Coronary artery (tissue), 2 donors: ENCODE measurements around the gene CACNA1G.

Experiments used
- DNase-seq: peaks from one replicate; pipeline ENCODE4 v3.0.0-alpha.2; 2017; ENCODE audit warnings: low spot score
- H3K27ac ChIP-seq, 2 donors: fragments of 200-600 bp; sonication (generic); one replicate each; pipeline ENCODE4 v1.5.1; 2016 to 2019
- H3K4me3 ChIP-seq: fragments of 200-600 bp; sonication (generic); 2 replicates; pipeline ENCODE4 v1.5.1; 2016; ENCODE audit warnings: mild to moderate bottlenecking, moderate library complexity
- CTCF ChIP-seq: fragments of 200-600 bp; sonication (generic); IDR thresholded peaks from one replicate; pipeline ENCODE4 v1.5.1; 2019; ENCODE audit warnings: antibody characterized with exemption

Gene CACNA1G

GRCh38 chr17:50566886-50567285 is 6.4 kb downstream of the CACNA1G start:
- DNase-seq = no peak
- Histone ChIP-seq H3K4me3 (no peak overlapping the region), H3K27ac (no peak overlapping the region)
- TF ChIP-seq CTCF = no peak

DNA sequence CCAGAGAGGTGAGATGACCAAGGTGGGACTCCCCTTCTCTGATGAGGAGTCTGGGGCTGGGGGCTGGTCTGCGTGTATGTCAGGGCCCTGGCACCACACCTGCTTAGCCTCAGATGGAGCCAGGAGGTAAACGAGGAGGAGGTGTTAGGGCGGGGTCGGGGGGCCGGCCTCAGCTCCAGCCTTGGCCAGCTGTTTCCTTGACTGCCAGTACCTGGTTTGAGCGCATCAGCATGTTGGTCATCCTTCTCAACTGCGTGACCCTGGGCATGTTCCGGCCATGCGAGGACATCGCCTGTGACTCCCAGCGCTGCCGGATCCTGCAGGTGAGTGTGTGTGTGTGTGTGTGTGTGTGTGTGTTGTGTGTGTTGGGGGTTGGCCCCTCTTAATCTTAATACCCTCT is 8.1 kb downstream of the CACNA1G start:
- Histone ChIP-seq H3K27ac (no peak overlapping the region), H3K4me3 (no peak overlapping the region)
- DNase-seq = no peak
- TF ChIP-seq CTCF = no peak

DNA sequence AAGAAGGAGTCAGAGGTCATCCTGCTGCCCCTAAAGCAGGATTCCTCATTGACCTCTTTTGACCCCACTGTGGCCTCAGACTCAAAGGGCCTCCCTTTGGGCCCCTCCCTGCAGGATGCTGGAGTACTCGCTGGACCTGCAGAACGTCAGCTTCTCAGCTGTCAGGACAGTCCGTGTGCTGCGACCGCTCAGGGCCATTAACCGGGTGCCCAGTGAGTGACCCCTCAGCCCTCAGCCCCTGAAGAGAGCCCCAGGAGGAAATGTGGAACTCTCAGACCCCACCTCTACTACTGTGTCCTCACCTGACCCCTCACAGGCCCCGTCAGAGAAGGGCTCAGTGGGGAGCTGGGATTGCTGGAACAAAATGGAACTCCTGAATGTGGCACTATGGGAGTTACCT is 9.1 kb downstream of the CACNA1G start:
- DNase-seq = no peak
- H3K27ac ChIP-seq = no peak overlapping the region
- no peak for TF ChIP-seq CTCF
- no peak overlapping the region for H3K4me3 ChIP-seq

DNA sequence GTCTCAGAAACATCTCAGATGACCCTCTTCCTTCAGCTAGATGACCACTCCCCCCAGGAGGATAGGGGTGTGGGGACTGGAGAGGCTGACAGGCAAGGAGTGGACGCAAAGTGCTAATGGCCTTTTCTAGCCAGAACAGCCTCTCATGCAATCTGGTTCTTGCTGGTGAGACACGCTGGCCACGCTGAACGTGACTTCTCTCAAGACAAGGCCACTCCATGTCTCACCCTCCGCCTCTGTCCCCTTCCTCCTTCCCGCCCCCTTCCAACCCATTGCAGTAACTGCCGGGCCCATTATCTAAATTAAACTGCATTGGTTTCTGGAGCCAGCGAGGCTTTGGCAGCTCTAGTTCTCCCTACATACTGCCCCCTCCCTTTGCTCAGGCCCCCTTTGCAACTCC is 9.5 kb downstream of the CACNA1G start:
- no peak overlapping the region for H3K27ac ChIP-seq
- no peak for TF ChIP-seq CTCF
- DNase-seq = no peak

GRCh38 chr17:50570528-50570927 is 10.0 kb downstream of the CACNA1G start:
- TF ChIP-seq CTCF = no peak
- Histone ChIP-seq H3K27ac (no peak overlapping the region), H3K4me3 (no peak overlapping the region)
- DNase-seq = no peak

More for the DNA sequence above, 9.5 kb downstream of the CACNA1G start:
- no peak overlapping the region for H3K4me3 ChIP-seq

GRCh38 chr17:50571681-50572080 is 11.2 kb downstream of the CACNA1G start:
- no peak for DNase-seq
- H3K27ac ChIP-seq = no peak overlapping the region
- no peak for TF ChIP-seq CTCF
- H3K4me3 ChIP-seq = no peak overlapping the region

- no peak overlapping the region for H3K4me3 ChIP-seq
- H3K27ac ChIP-seq = no peak overlapping the region
- DNase-seq = no peak
- no peak for TF ChIP-seq CTCF
Observed at GRCh38 chr17:50572541-50572940, 12.0 kb downstream of the CACNA1G start.
